Endometrium (tissue), 2 donors: ENCODE results near the gene NELFA.
"Not testable (repeated sequence)": the region's sequence is repeated elsewhere in the genome, so short reads cannot be mapped to it uniquely, and the experiment has no call there.

Source experiments
- FAIRE-seq: peaks from 2 replicates; lab custom pipeline; 2012; peaks lifted over from hg19 to GRCh38; lab: Jason Lieb, UNC
- donor health status: control.
- donor health status: control.

Gene NELFA

GRCh38 chr4:2040391-2041238 is 31.8 kb upstream of the NELFA start:
- no peak for FAIRE-seq

- FAIRE-seq, result no peak
These were observed 28.1 kb upstream of the NELFA start for GRCh38 chr4:2036866-2037265.

DNA sequence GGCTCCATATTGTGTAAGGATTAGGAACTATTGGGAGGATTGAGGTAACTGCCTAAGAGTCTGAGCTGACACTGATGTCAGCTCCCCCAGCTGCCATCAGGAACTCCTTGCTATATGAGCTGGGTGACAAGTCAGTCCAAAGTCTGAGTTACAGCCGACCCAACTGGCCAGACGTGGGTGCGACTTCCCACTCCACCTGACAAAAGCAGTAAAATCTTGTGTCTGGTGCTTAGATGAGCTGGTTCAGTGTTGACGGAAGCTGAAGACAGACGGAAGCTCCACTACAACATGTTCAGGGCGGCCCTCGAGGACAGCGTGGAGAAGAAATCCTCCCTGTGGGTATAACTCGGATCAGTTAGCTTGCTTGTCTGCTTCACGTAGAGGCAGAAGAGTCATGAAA is 27.6 kb upstream of the NELFA start:
- FAIRE-seq, result no peak

DNA sequence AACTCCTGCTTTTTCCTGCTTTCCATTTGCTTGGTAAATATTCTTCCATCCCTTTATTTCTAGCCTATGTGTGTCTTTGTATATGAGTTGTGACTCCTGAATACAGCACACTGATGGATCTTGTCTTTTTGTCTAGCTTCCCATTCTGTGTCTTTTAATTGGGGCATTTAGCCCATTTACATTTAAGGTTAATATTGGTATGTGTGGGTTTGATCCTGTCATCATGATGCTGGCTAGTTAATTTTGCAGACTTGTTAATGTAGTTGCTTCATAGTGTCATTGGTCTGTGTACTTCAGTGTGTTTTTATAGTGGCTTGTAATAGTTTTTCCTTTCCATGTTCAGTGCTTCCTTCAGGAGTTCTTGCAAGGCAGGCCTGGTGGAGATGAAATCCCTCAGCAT is 22.4 kb upstream of the NELFA start:
- not testable (repeated sequence) for FAIRE-seq

DNA sequence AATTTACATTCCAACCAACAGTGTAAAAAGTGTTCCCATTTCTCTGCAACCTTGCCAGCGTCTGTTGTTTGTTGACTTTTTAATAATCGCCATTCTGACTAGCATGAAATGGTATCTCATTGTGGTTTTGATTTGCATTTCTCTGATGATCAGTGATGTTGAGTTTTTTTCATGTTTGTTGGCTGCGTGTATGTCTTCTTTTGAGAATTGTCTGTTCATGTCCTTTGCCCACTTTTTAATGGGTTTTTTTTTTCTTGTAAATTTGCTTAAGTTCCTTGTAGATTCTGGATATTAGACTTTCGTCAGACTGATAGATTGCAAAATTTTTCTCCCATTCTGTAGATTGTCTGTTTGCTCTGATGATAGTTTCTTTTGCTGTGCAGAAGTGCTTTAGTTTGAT is 18.3 kb upstream of the NELFA start:
- FAIRE-seq, result not testable (repeated sequence)

DNA sequence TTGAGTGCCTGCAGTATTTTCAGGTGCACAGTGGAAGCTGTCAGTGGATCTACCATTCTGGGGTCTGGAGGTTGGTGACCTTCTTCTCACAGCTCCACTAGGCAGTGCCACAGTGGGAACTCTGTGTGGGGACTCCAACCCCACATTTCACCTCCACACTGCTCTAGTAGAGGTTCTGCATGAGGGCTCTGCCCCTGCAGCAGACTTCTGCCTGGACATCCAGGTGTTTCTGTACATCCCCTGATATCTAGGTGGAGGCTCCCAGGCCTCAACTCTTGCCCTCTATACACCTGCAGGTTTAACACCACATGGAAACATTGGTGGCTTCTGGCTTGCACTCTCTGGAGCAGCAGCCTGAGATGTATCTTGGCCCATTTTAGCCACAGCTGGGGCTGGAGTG is 17.0 kb upstream of the NELFA start:
- FAIRE-seq, result no peak

GRCh38 chr4:2024683-2025082 is 15.9 kb upstream of the NELFA start:
- no peak for FAIRE-seq

DNA sequence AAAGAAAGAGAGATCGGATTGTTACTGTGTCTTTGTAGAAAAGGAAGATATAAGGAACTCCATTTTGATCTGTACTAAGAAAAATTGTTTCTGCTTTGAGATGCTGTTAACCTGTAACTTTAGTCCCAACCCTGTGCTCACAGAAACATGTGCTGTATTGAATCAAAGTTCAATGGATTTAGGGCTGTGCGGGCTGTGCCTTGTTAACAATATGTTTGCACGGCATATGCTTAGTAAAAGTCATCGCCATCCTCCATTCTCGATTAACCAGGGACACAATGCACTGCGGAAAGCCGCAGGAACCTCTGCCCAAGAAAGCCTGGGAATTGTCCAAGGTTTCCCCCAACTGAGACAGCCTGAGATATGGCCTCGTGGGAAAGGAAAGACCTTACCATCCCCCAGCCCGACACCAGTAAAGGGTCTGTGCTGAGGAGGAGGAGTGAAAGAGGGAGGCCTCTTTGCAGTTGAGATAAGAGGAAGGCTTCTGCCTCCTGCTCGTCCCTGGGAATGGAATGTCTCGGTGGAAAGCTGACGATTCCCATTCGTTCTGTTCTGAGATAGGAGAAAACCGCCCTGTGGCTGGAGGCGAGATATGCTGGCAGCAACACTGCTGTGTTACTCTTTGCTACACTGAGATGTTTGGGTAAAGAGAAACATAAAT is 12.7 kb upstream of the NELFA start:
- not testable (repeated sequence) for FAIRE-seq

DNA sequence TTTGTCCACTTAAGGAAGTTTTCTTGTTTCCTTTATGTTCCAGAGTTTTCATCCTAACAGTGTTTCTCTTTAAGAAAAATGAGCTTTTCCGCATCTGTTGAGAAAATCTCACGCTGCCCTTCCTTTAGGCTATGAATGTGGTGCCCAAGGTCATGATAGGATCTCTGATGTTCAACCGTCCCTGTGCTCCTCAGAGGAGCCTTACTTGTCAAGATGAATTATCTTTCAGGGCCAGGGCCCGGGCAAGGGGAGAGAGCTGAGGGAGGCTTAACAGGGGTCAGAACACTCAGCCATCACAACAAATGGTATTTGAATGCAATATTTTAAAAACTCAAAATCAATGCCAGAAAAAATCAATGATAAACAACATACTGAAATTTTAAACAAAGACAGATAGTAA is 6.2 kb upstream of the NELFA start:
- FAIRE-seq, result no peak

GRCh38 chr4:2011583-2011982 is 2.8 kb upstream of the NELFA start:
- FAIRE-seq, result no peak

DNA sequence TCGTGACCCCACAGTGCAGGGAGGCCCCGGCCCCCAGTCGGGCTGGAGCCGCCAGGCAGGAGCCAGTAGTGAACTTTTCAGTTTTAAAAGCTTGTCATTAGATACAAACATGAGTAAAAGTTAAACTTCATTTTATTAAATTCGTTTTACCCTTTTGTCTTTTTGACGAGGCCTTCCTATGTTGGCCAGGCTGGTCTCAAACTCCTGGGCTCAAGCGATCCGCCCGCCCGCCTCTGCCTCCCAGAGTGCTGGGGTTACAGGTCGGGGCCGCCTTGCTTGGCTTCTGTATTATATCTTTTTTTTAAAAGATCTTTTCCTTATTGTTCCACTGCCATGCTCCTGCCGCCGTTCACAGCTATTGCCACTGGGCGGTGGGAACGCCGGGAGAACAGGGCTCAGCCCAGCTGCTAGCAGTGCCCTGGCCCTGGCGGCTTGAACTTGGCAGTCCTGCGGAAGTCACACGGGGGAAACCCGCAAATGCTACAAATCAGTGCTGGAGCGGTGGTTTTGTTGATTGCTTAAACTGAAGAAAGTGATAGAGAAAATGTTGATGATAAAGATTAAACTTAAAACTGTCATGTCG is 968 bp upstream of the NELFA start:
- no peak for FAIRE-seq

DNA sequence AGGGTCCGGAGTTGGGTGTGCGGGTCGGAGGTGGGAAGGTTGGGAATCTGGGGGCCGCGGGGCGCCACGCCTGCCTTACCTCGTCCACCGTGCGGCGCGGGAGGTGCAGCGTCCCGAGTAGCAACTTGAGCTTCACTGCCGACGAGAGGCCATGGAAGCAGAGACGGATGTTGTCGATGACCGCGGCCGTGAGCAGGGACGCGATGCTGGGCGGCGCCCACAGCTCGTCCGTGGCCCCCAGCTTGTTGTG is 178 bp downstream of the NELFA start:
- no peak for FAIRE-seq

- FAIRE-seq, result no peak
These were observed 737 bp downstream of the NELFA start for GRCh38 chr4:2007804-2008670.

GRCh38 chr4:2006956-2007653 is 1.7 kb downstream of the NELFA start:
- FAIRE-seq, result no peak

DNA sequence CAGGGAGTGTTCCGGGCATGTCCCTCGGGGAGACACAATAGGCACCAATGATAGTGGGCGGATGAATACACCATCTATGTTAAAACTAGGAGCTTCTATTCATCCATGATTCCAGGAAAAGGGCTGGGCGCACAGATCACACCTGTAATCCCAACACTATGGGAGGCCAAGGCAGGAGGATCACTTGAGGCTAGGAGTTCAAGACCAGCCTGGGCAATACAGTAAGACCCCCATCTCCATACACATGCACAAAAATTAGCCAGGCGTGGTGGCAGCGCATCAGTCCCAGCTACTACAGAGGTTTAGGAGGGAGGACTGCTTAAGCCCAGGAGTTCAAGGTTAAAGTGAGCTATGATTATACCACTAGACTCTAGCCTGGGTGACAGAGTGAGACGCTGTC is 2.4 kb downstream of the NELFA start:
- no peak for FAIRE-seq

GRCh38 chr4:2003361-2003760 is 5.4 kb downstream of the NELFA start:
- not testable (repeated sequence) for FAIRE-seq

DNA sequence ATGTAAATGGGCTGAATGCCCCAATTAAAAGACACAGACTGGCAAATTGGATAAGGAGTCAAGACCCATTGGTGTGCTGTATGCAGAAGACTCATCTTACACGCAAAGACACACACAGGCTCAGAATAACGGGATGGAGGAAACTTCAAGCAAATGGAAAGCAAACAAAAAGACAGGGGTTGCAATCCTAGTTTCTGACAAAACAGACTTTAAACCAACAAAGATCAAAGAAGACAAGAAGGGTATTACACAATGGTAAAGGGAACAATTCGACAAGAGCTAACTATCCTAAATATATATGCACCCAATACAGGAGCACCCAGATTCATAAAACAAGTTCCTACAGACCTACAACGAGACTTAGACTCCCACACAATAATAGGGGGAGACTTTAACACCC is 9.5 kb downstream of the NELFA start:
- not testable (repeated sequence) for FAIRE-seq

- FAIRE-seq, result no peak
These were observed 10.5 kb downstream of the NELFA start for GRCh38 chr4:1998296-1998695.

DNA sequence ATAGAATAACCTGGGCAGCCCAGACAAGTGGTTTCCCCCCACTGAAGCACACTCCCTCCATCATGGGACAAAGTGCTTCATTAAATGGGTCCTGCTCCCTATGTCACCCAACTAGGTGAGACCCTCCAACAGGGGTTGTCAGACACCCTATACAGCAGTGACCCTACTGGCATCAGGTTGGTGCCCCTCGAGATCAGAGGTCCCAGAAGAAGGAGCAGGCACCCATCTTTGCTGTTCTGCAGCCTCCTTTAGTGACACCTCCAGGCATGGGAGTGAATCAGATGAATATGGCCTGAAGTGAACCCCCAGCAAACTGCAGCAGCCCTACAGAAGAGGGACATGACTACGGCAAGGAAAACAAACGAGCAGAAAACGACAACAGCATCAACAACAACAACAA is 11.1 kb downstream of the NELFA start:
- FAIRE-seq, result no peak

- no peak for FAIRE-seq
These were observed 11.7 kb downstream of the NELFA start for GRCh38 chr4:1996866-1997611.

DNA sequence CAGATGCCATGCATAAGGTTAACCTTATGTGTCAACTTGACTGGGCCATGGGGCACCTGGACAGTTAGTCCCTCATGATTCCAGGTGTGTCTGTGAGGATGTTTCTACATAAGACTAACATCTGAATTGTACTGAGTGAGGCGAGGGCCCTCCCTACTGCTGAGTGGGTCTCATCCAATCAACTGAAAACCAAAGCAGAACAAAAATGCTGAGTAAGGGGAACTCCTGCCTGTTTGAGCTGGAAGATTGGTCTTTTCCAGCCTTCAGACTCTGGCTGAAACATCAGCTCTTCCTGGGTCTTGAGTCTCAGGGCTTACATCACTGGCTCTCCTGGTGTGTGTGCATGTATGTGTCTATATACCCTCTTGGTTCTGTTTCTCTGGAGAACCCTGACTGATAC is 13.8 kb downstream of the NELFA start:
- FAIRE-seq, result no peak
